AG20443 (cell line): ENCODE data around the gene PAQR5.
"Not testable (repeated sequence)": the region's sequence is repeated elsewhere in the genome, so short reads cannot be mapped to it uniquely, and the experiment has no call there.

Experiments used
- DNase-seq: peaks from one replicate; pipeline ENCODE4 v3.0.0; 2012; ENCODE audit warnings: low spot score, mixed read lengths

The PAQR5 gene

GRCh38 chr15:69424001-69424400 lies 125.3 kb downstream of the PAQR5 start:
- no peak for DNase-seq

GRCh38 chr15:69424748-69425413 lies 126.2 kb downstream of the PAQR5 start:
- peak; percentile 12 for DNase-seq

- no peak for DNase-seq
Observed at GRCh38 chr15:69433831-69434230, 135.1 kb downstream of the PAQR5 start.

- DNase-seq, result peak; percentile 13
Observed at GRCh38 chr15:69434238-69434637, 135.5 kb downstream of the PAQR5 start.

- DNase-seq, result no peak
Observed at GRCh38 chr15:69434679-69435078, 136.0 kb downstream of the PAQR5 start.

GRCh38 chr15:69435985-69436384 lies 137.3 kb downstream of the PAQR5 start:
- no peak for DNase-seq

- DNase-seq, result no peak
Observed at GRCh38 chr15:69436951-69437350, 138.2 kb downstream of the PAQR5 start.

- no peak for DNase-seq
Observed at GRCh38 chr15:69439623-69440022, 140.9 kb downstream of the PAQR5 start.

- no peak for DNase-seq
Observed at GRCh38 chr15:69443032-69443611, 144.4 kb downstream of the PAQR5 start.

GRCh38 chr15:69444686-69445085 lies 146.0 kb downstream of the PAQR5 start:
- DNase-seq, result no peak

- no peak for DNase-seq
Observed at GRCh38 chr15:69446953-69447352, 148.2 kb downstream of the PAQR5 start.

- DNase-seq, result not testable (repeated sequence)
Observed at GRCh38 chr15:69450221-69450620, 151.5 kb downstream of the PAQR5 start.

- no peak for DNase-seq
Observed at GRCh38 chr15:69450968-69451695, 152.4 kb downstream of the PAQR5 start.

- DNase-seq, result no peak
Observed at GRCh38 chr15:69451951-69452691, 153.4 kb downstream of the PAQR5 start.

- DNase-seq, result peak; percentile 98
Observed at GRCh38 chr15:69452692-69453521, 154.2 kb downstream of the PAQR5 start, which contains the start of gene RPLP1. Gene RPLP1, plus strand, starts transcription at chr15:69452818. Its CDS starts 131 bp downstream, at chr15:69452949.

GRCh38 chr15:69454953-69455352 lies 156.2 kb downstream of the PAQR5 start:
- DNase-seq, result no peak

GRCh38 chr15:69456208-69457166 lies 157.8 kb downstream of the PAQR5 start:
- DNase-seq, result no peak
